Common myeloid progenitor, CD34-positive (primary cell): ENCODE data around the gene UPB1.

Source experiments
- CTCF ChIA-PET: fragments of 350-600 bp; sonication (Branson Sonifier 250); formaldehyde crosslinking; loops from one replicate; lab custom pipeline; 2021; ENCODE audit warnings: antibody characterized with exemption; lab: Charles Lee
- POLR2A ChIA-PET: fragments of 350-600 bp; sonication (Branson Sonifier 250); formaldehyde crosslinking; loops from one replicate; lab custom pipeline; 2021; ENCODE audit warnings: antibody characterized with exemption; lab: Charles Lee
- DNase-seq, 3 donors: peaks; one replicate each; pipeline versions ENCODE4 v3.0.0 to v3.0.0-alpha.2; 2013
- H3K27ac ChIP-seq, 2 experiments: 1 replicate in 1 of 2; 2 replicates in 1 of 2; pipeline ENCODE4 v1.7.0; 2013; ENCODE audit warnings: inconsistent platforms in 2 of 2, low read length in 2 of 2, mild to moderate bottlenecking in 2 of 2, low read depth in 1 of 2, moderate library complexity in 1 of 2; ENCODE audit not compliant: severe bottlenecking in 2 of 2, insufficient read depth in 1 of 2, poor library complexity in 1 of 2
- H3K27me3 ChIP-seq, 5 experiments: replicated peaks in 2 of 5; 1 replicate in 3 of 5; 2 replicates in 2 of 5; pipeline versions ENCODE4 v1.6.1 to v1.7.0; 2013; ENCODE audit warnings: low read length in 4 of 5, mild to moderate bottlenecking in 2 of 5, moderate library complexity in 2 of 5, inconsistent platforms in 1 of 5; ENCODE audit not compliant: insufficient read depth in 5 of 5, control insufficient read depth in 4 of 5
- H3K36me3 ChIP-seq, 4 experiments: 1 replicate in 2 of 4; 2 replicates in 2 of 4; pipeline versions ENCODE4 v1.6.1 to v1.7.0; 2013; ENCODE audit warnings: low read length in 3 of 4, control low read depth in 1 of 4, mild to moderate bottlenecking in 1 of 4; ENCODE audit not compliant: control insufficient read depth in 4 of 4, insufficient read depth in 4 of 4
- H3K4me1 ChIP-seq, 4 experiments: 1 replicate in 3 of 4; 2 replicates in 1 of 4; pipeline versions ENCODE4 v1.6.1 to v1.7.1; 2013; ENCODE audit warnings: low read length in 3 of 4, mild to moderate bottlenecking in 3 of 4, control low read depth in 1 of 4, inconsistent platforms in 1 of 4, moderate library complexity in 1 of 4; ENCODE audit not compliant: control insufficient read depth in 4 of 4, insufficient read depth in 4 of 4; ENCODE audit errors: control extremely low read depth in 1 of 4
- H3K4me3 ChIP-seq, 7 experiments: 1 replicate in 4 of 7; 2 replicates in 3 of 7; pipeline versions ENCODE4 v1.5.1 to v1.7.0; 2013; ENCODE audit warnings: mild to moderate bottlenecking in 7 of 7, low read length in 6 of 7, moderate library complexity in 6 of 7, inconsistent platforms in 2 of 7, low read depth in 2 of 7, control low read depth in 1 of 7; ENCODE audit not compliant: insufficient read depth in 4 of 7, control insufficient read depth in 1 of 7; ENCODE audit errors: extremely low read depth in 1 of 7
- H3K9me3 ChIP-seq, 5 experiments: 1 replicate in 4 of 5; 2 replicates in 1 of 5; pipeline versions ENCODE4 v1.6.1 to v1.7.1; 2013; ENCODE audit warnings: low read length in 4 of 5, mild to moderate bottlenecking in 2 of 5, inconsistent platforms in 1 of 5, low read depth in 1 of 5, moderate library complexity in 1 of 5; ENCODE audit not compliant: control insufficient read depth in 4 of 5, insufficient read depth in 2 of 5; ENCODE audit errors: control extremely low read depth in 1 of 5
- WGBS: methylation state at CpG from one replicate; pipeline ENCODE4 v1.1.5; 2013; ENCODE audit not compliant: insufficient coverage; 5-methylcytosine and 5-hydroxymethylcytosine counted together

Gene UPB1

GRCh38 chr22:24553597-24554312 lies 58.6 kb downstream of the UPB1 start:
- ChIA-PET POLR2A (interaction anchor here (0.8 to 1.4 kb wide), 2 partner anchors 11 to 12 kb away, joined by 3 to 6 read pairs; no protein-coding TSS in a partner anchor), CTCF (interaction anchor here (0.8 to 2.3 kb wide), 6 partner anchors 9 to 28 kb away, joined by 3 to 8 read pairs (median 3); no protein-coding TSS in a partner anchor)
- Histone ChIP-seq H3K27me3 (no peaks in the 10 kb centered on the region), H3K4me1 (peaks cover 26 to 63% (median 48%) of the 10 kb centered on the region in 4 experiments), H3K4me3 (peak overlapping the region; percentile 85 to 94 (median 90)), H3K27ac (peak overlapping the region; percentile 80 to 92), H3K9me3 (no peaks in the 10 kb centered on the region), H3K36me3 (peaks cover 6 to 32% (median 17%) of the 10 kb centered on the region in 4 experiments)
- DNase-seq = peak in 1 of 3 donors; percentile 32
- 87% methylated on average over 8 of the region's 12 CpGs for WGBS

GRCh38 chr22:24554313-24555164 lies 59.4 kb downstream of the UPB1 start, which contains the start of gene GUCD1:
TSS of gene GUCD1 (minus strand) at chr22:24555138. CDS start at chr22:24554991, 147 bp downstream.
- WGBS = under 1% methylated on average over 57 of the region's 64 CpGs
- Histone ChIP-seq H3K9me3 (no peaks in the 10 kb centered on the region), H3K4me3 (peak within 1 kb of the TSS; percentile 85 to 94 (median 92)), H3K36me3 (peaks cover 8 to 33% (median 23%) of the 10 kb centered on the region in 4 experiments), H3K27me3 (no peaks in the 10 kb centered on the region), H3K4me1 (peaks cover 26 to 63% (median 48%) of the 10 kb centered on the region in 4 experiments), H3K27ac (peak within 1 kb of the TSS; percentile 82 to 93)
- CTCF ChIA-PET = interaction anchor here (1.1 to 2.3 kb wide), 3 partner anchors 9 to 13 kb away, joined by 3 to 8 read pairs (median 3); no protein-coding TSS in a partner anchor
- POLR2A ChIA-PET = interaction anchor here (0.8 to 1.4 kb wide), 2 partner anchors 10 to 13 kb away, joined by 3 to 6 read pairs; no protein-coding TSS in a partner anchor
- peak in 2 of 3 donors; percentile 46 to 50 for DNase-seq

- Histone ChIP-seq H3K4me3 (peak within 1 kb of the TSS; percentile 85 to 94 (median 92)), H3K36me3 (peaks cover 11 to 30% (median 20%) of the 10 kb centered on the region in 4 experiments), H3K27ac (peak within 1 kb of the TSS; percentile 82 to 93), H3K4me1 (peaks cover 24 to 57% (median 44%) of the 10 kb centered on the region in 4 experiments), H3K9me3 (no peaks in the 10 kb centered on the region), H3K27me3 (no peaks in the 10 kb centered on the region)
- peak; percentile 98 to 99 (median 99) for DNase-seq
- POLR2A ChIA-PET = interaction anchor here (0.6 to 1.4 kb wide), 2 partner anchors 14 to 156 kb away, joined by 3 to 6 read pairs; no protein-coding TSS in a partner anchor
- under 1% methylated on average over 55 of the region's 59 CpGs for WGBS
- CTCF ChIA-PET = no interaction called here
Measured at GRCh38 chr22:24555165-24556039, 60.3 kb downstream of the UPB1 start, which contains the start of gene SNRPD3. TSS of gene SNRPD3 (plus strand) at chr22:24555999. CDS start at chr22:24557675, 1,676 bp downstream.

DNA sequence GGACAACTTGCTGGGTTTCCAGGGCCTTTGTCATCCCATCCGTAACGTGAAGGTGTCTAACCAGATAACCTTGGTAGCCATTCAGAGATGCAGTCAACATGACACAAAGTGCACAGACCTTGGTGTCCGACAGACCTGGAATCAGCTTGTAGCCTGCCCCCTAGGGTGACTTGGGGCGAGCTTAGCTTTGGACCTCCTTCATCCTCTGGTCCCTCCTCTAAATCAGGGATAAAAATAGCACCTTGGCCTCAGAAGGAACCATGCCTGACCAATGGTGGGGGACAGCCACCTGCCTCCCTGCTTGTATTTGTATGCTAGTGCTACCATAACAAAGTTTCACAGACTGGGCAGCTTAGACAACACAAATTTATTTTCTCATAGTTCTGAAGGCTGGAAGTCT lies 64.3 kb downstream of the UPB1 start:
- ChIA-PET POLR2A (no interaction called here), CTCF (no interaction called here)
- H3K27ac ChIP-seq = no peak overlapping the region
- H3K4me3 ChIP-seq = no peak overlapping the region
- 95% methylated on average over 4 of the region's 4 CpGs for WGBS
- DNase-seq = no peak
- peaks cover 23 to 53% (median 39%) of the 10 kb centered on the region in 4 experiments for H3K36me3 ChIP-seq
- H3K9me3 ChIP-seq = no peaks in the 10 kb centered on the region
- peaks cover 12 to 23% (median 15%) of the 10 kb centered on the region in 4 experiments for H3K4me1 ChIP-seq
- no peaks in the 10 kb centered on the region for H3K27me3 ChIP-seq

GRCh38 chr22:24563246-24563645 lies 68.1 kb downstream of the UPB1 start:
- POLR2A ChIA-PET = no interaction called here
- WGBS = 90% methylated on average over 1 of the region's 2 CpGs

More at GRCh38 chr22:24563246-24563645, 68.1 kb downstream of the UPB1 start:
- Histone ChIP-seq H3K4me3 (no peak overlapping the region), H3K4me1 (peaks cover 0 to 2% (median under 1%) of the 10 kb centered on the region in 4 experiments), H3K9me3 (no peaks in the 10 kb centered on the region), H3K27ac (peak overlapping the region in 1 of 2 experiments; percentile 1), H3K27me3 (no peaks in the 10 kb centered on the region), H3K36me3 (peaks cover 31 to 74% (median 50%) of the 10 kb centered on the region in 4 experiments)
- DNase-seq = no peak
- CTCF ChIA-PET = interaction anchor here (1.5 kb wide), 1 partner anchor 9 kb away, joined by 3 read pairs; no protein-coding TSS in a partner anchor
